HepG2 (cell line): ENCODE results near the gene GCDH. TPM values are rescaled to one million over a fixed set of nuclear protein-coding genes. Genes with fewer than 3 reads are reported as not detected.

Experiments used
- CEBPB ChIP-seq: IDR thresholded peaks from 2 replicates; pipeline ENCODE4 v1.6.1; 2011; ENCODE audit warnings: low read depth, low read length, improper control_type of control experiment, borderline replicate concordance
- JARID2 ChIP-seq: sonication (generic); formaldehyde crosslinking; IDR thresholded peaks from 2 replicates; pipeline ENCODE4 v1.8.1; 2023; ENCODE audit warnings: missing genetic modification reagents, inconsistent platforms; ENCODE audit not compliant: insufficient replicate concordance
- RAD51 ChIP-seq: fragments of 450-650 bp; IDR thresholded peaks from 2 replicates; pipeline ENCODE4 v1.6.1; 2016; ENCODE audit warnings: borderline replicate concordance
- RCOR2 ChIP-seq: IDR thresholded peaks from 2 replicates; pipeline ENCODE4 v1.6.1; 2016; ENCODE audit warnings: missing biosample characterization, missing genetic modification reagents
- SALL2 ChIP-seq: sonication (generic); formaldehyde crosslinking; IDR thresholded peaks from 2 replicates; pipeline ENCODE4 v1.8.1; 2023; ENCODE audit warnings: mild to moderate bottlenecking, missing genetic modification reagents, inconsistent platforms
- SMARCC2 ChIP-seq: fragments of 450-650 bp; IDR thresholded peaks from 2 replicates; pipeline ENCODE4 v1.6.1; 2017; ENCODE audit warnings: antibody characterized with exemption, mild to moderate bottlenecking
- TAF15 ChIP-seq: fragments of 200-400 bp; formaldehyde crosslinking; IDR thresholded peaks from one replicate; pipeline ENCODE4 v1.6.1; 2018; ENCODE audit warnings: mild to moderate bottlenecking, low read depth, low read length; ENCODE audit not compliant: poor library complexity, severe bottlenecking
- TBX3 ChIP-seq: fragments of 450-650 bp; IDR thresholded peaks from 2 replicates; pipeline ENCODE4 v1.6.1; 2017; ENCODE audit warnings: antibody characterized with exemption, mild to moderate bottlenecking, inconsistent platforms, borderline replicate concordance
- ZNF296 ChIP-seq: sonication (generic); formaldehyde crosslinking; conservative IDR thresholded peaks from 2 replicates; pipeline ENCODE4 v1.5.0; 2020; ENCODE audit warnings: mild to moderate bottlenecking, missing genetic modification reagents
- ZNF335 ChIP-seq: sonication (generic); formaldehyde crosslinking; IDR thresholded peaks from 2 replicates; pipeline ENCODE4 v1.4.0; 2020; ENCODE audit warnings: missing genetic modification reagents
- ZNF337 ChIP-seq: sonication (generic); formaldehyde crosslinking; IDR thresholded peaks from 2 replicates; pipeline ENCODE4 v1.5.1; 2020; ENCODE audit warnings: missing genetic modification reagents, low read depth, mild to moderate bottlenecking, borderline replicate concordance
- ZNF557 ChIP-seq: sonication (generic); formaldehyde crosslinking; IDR thresholded peaks from 2 replicates; pipeline ENCODE4 v1.4.0; 2020; ENCODE audit warnings: missing genetic modification reagents
- ZNF782 ChIP-seq: sonication (generic); formaldehyde crosslinking; IDR thresholded peaks from 2 replicates; pipeline ENCODE4 v1.4.0; 2020; ENCODE audit warnings: missing genetic modification reagents, mild to moderate bottlenecking, borderline replicate concordance
- ZNF850 ChIP-seq: sonication (generic); formaldehyde crosslinking; conservative IDR thresholded peaks from 2 replicates; pipeline ENCODE4 v1.9.0; 2021; ENCODE audit warnings: mild to moderate bottlenecking, missing genetic modification reagents
- polyA plus RNA-seq, 8 experiments: library from polyadenylated mRNA; depleted of rRNA in 3 of 8; stranded (reverse) in 7 of 8; unstranded in 1 of 8; fragments of >200 nt; fragmentation: Illumina TruSeq in 4 of 8; extraction: Trizol in 4 of 8; gene quantifications; 2 replicates each; pipeline versions ENCODE4 v1.2.1 to v1.2.3, GENCODE V29; 2011 to 2016; ENCODE audit warnings: low read depth in 4 of 8, missing spikeins in 1 of 8, mixed read lengths in 1 of 8; ENCODE audit not compliant: insufficient read depth in 1 of 8
- total RNA-seq, 5 experiments: library from RNA; depleted of rRNA; stranded (reverse); fragments of >200 nt; fragmentation: Illumina TruSeq; extraction: Trizol; gene quantifications; 2 replicates each; pipeline ENCODE4 v1.2.3, GENCODE V29; 2016; ENCODE audit warnings: low read depth in 1 of 5
- TF ChIP-seq, protein P1 (sequence below): sonication (generic); formaldehyde crosslinking; conservative IDR thresholded peaks from 2 replicates; pipeline ENCODE4 v1.4.0; 2020; ENCODE audit warnings: missing genetic modification reagents
- TF ChIP-seq, protein P2 (sequence below): sonication (generic); formaldehyde crosslinking; conservative IDR thresholded peaks from 2 replicates; pipeline ENCODE4 v1.8.0; 2022; ENCODE audit warnings: mild to moderate bottlenecking, moderate library complexity, missing genetic modification reagents
- TF ChIP-seq, protein P3 (sequence below): sonication (generic); formaldehyde crosslinking; IDR thresholded peaks from 2 replicates; pipeline ENCODE4 v1.5.0; 2020; ENCODE audit warnings: missing genetic modification reagents

Gene GCDH
- total and polyA plus RNA-seq, 2 of the 13 experiments (the other 11 are each of a cell fraction or from before 2014, with no cell fraction given) = 15.1 to 38.0 TPM

DNA sequence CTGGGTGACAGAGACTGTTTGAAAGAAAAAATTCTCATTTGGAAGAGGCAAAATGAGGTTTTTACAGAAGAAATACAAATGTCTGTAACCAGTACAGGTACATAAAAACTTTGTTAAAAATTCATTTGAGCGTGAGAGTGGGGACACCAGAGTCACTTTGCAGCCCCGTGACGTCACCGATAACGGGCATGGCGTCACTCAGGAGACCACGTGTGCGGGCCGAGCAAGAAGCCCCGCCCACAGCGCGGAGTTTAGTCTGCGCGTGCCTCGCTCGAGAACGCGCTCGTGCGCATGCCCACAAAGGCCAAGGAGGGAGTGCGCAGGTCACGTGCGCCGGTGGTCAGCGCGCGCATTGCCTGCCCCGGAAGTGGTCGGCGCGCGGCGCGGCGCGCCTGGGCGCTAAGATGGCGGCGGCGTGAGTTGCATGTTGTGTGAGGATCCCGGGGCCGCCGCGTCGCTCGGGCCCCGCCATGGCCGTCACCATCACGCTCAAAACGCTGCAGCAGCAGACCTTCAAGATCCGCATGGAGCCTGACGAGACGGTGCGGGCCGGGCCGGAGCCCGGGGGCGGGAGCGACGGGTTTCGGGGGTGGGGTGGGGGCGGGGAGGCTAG lies 54.6 kb downstream of the GCDH start, which contains the start of gene RAD23A (continued):
- TF ChIP-seq TAF15 = peak; percentile 76
- TF ChIP-seq, protein P1, sequence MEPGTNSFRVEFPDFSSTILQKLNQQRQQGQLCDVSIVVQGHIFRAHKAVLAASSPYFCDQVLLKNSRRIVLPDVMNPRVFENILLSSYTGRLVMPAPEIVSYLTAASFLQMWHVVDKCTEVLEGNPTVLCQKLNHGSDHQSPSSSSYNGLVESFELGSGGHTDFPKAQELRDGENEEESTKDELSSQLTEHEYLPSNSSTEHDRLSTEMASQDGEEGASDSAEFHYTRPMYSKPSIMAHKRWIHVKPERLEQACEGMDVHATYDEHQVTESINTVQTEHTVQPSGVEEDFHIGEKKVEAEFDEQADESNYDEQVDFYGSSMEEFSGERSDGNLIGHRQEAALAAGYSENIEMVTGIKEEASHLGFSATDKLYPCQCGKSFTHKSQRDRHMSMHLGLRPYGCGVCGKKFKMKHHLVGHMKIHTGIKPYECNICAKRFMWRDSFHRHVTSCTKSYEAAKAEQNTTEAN (CRISPR knock-in tag) = peak; percentile 78
- TF ChIP-seq ZNF850 (CRISPR knock-in tag) = peak; percentile 81; the same call in 1 of the 2 replicates
- no peak; the same call in 1 of the 2 replicates for TF ChIP-seq ZNF296 (CRISPR knock-in tag)
- TF ChIP-seq, protein P2, sequence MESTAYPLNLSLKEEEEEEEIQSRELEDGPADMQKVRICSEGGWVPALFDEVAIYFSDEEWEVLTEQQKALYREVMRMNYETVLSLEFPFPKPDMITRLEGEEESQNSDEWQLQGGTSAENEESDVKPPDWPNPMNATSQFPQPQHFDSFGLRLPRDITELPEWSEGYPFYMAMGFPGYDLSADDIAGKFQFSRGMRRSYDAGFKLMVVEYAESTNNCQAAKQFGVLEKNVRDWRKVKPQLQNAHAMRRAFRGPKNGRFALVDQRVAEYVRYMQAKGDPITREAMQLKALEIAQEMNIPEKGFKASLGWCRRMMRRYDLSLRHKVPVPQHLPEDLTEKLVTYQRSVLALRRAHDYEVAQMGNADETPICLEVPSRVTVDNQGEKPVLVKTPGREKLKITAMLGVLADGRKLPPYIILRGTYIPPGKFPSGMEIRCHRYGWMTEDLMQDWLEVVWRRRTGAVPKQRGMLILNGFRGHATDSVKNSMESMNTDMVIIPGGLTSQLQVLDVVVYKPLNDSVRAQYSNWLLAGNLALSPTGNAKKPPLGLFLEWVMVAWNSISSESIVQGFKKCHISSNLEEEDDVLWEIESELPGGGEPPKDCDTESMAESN (CRISPR knock-in tag) = peak; percentile 95
- peak; percentile 4; the same call in 1 of the 2 replicates for TF ChIP-seq CEBPB
- 0 out of 2 replicates have a peak, but pooled peaks have one; percentile 36 for TF ChIP-seq RCOR2
- no peak for TF ChIP-seq ZNF782
- no peak; the same call in none of the 2 replicates for TF ChIP-seq ZNF335 (CRISPR knock-in tag)
- peak; percentile 94 for TF ChIP-seq RAD51
- TF ChIP-seq SMARCC2 = no peak
- 0 out of 2 replicates have a peak, but pooled peaks have one; percentile 81 for TF ChIP-seq ZNF557 (CRISPR knock-in tag)
- no peak for TF ChIP-seq ZNF337
- no peak for TF ChIP-seq TBX3
- TF ChIP-seq, protein P3, sequence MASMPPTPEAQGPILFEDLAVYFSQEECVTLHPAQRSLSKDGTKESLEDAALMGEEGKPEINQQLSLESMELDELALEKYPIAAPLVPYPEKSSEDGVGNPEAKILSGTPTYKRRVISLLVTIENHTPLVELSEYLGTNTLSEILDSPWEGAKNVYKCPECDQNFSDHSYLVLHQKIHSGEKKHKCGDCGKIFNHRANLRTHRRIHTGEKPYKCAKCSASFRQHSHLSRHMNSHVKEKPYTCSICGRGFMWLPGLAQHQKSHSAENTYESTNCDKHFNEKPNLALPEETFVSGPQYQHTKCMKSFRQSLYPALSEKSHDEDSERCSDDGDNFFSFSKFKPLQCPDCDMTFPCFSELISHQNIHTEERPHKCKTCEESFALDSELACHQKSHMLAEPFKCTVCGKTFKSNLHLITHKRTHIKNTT (CRISPR knock-in tag) = no peak
- peak; percentile 90 for TF ChIP-seq SALL2 (CRISPR knock-in tag)
- no peak for TF ChIP-seq JARID2
